Muscle of leg (tissue), 11 donors: ENCODE data around the gene TIAM2. TPM values are rescaled to one million over a fixed set of nuclear protein-coding genes. Genes with fewer than 3 reads are reported as not detected.
"Not testable (repeated sequence)": the region's sequence is repeated elsewhere in the genome, so short reads cannot be mapped to it uniquely, and the experiment has no call there.

ENCODE experiments used
- DNase-seq: peaks from one replicate; pipeline ENCODE4 v3.0.0; 2013
- H3K27ac ChIP-seq: one replicate; pipeline ENCODE4 v1.5.1; 2013; ENCODE audit warnings: mild to moderate bottlenecking, low read length, control low read depth
- H3K27me3 ChIP-seq: one replicate; pipeline ENCODE4 v1.6.1; 2013; ENCODE audit warnings: low read length; ENCODE audit not compliant: control insufficient read depth, insufficient read depth
- H3K36me3 ChIP-seq: one replicate; pipeline ENCODE4 v1.6.1; 2013; ENCODE audit warnings: low read length; ENCODE audit not compliant: control insufficient read depth, insufficient read depth
- H3K4me1 ChIP-seq: one replicate; pipeline ENCODE4 v1.6.1; 2013; ENCODE audit warnings: low read length; ENCODE audit not compliant: control insufficient read depth, insufficient read depth
- H3K4me3 ChIP-seq: one replicate; pipeline ENCODE4 v1.5.1; 2013; ENCODE audit warnings: low read length, control low read depth
- H3K9me3 ChIP-seq: replicated peaks from 2 replicates; pipeline ENCODE4 v1.6.1; 2013; ENCODE audit warnings: low read depth, low read length; ENCODE audit not compliant: control insufficient read depth
- WGBS: methylation state at CpG from one replicate; pipeline ENCODE4 v1.1.5; 2013; ENCODE audit warnings: missing lambda C conversion rate; ENCODE audit not compliant: insufficient coverage; 5-methylcytosine and 5-hydroxymethylcytosine counted together
- polyA plus RNA-seq, 8 donors: library from polyadenylated mRNA; unstranded; fragments of 120-200 nt; gene quantifications; one replicate each; pipeline versions ENCODE4 v1.2.1 to v1.2.3, GENCODE V29; 2013; ENCODE audit warnings: inconsistent platforms in 1 of 8, low replicate concordance in 1 of 8; ENCODE audit not compliant: insufficient read length in 8 of 8, insufficient read depth in 1 of 8
- total RNA-seq: library from RNA; stranded (reverse); fragments of 120-200 nt; gene quantifications from one replicate; pipeline ENCODE4 v1.2.4, GENCODE V29; 2013

The TIAM2 gene
- total and polyA plus RNA-seq, 9 donors, result 11.3 to 16.7 (median 13.1) TPM

- Histone ChIP-seq H3K36me3 (peaks cover 2% of the 10 kb centered on the region), H3K9me3 (no peaks in the 10 kb centered on the region), H3K27ac (no peak overlapping the region), H3K4me1 (no peaks in the 10 kb centered on the region), H3K4me3 (no peak overlapping the region), H3K27me3 (no peaks in the 10 kb centered on the region)
- DNase-seq, result no peak
- WGBS, result 90% methylated on average over 2 of the region's 4 CpGs
Observed at GRCh38 chr6:155089746-155090145, 94.6 kb downstream of the TIAM2 start.

DNA sequence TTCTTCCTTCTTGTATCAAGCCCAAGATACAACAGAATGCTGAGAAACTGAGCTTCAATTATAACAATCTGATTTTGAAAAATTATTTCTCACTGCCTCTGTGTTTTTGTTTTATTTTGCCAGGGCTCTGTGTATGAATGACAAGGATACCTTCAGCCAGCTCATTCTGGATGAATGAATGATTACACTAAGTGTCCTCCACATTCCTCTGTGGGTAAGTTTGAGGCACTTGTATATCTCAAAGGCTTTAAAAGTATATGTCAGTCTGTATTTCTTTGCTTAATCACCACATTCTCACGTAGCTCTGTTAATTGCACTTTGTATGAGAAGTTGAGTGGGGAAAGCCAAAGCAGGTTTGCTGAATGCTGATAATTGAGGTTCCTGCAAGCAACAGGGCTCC, 95.1 kb downstream of the TIAM2 start:
- Histone ChIP-seq H3K27ac (no peak overlapping the region), H3K27me3 (no peaks in the 10 kb centered on the region), H3K9me3 (no peaks in the 10 kb centered on the region), H3K36me3 (peaks cover 2% of the 10 kb centered on the region), H3K4me1 (no peaks in the 10 kb centered on the region), H3K4me3 (no peak overlapping the region)
- no CpG with 5 or more reads among the region's 1 CpG for WGBS
- DNase-seq, result no peak

DNA sequence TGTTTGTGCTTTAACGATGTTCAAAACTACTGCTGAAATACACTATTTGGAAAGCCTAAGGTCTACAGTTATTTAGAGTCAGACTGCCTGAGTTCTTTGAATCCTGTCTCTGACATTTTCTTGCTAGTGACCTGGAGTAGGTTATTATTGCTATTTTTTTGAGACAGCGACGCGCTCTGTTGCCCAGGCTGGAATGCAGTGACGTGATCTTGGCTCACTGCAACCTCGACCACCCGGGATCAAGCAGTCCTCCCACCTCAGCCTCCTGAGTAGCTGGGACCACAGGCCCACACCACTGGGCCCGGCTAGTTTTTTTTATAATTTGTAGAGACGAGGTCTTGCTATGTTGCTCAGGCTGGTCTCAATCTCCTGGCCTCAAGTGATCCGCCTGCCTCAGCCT, 96.6 kb downstream of the TIAM2 start:
- no peak for DNase-seq
- no peak overlapping the region for H3K4me3 ChIP-seq
- no peaks in the 10 kb centered on the region for H3K9me3 ChIP-seq
- no peak overlapping the region for H3K27ac ChIP-seq
- H3K36me3 ChIP-seq, result peaks cover 2% of the 10 kb centered on the region
- no peaks in the 10 kb centered on the region for H3K4me1 ChIP-seq
- no peaks in the 10 kb centered on the region for H3K27me3 ChIP-seq
- WGBS, result 91% methylated on average over 5 of the region's 10 CpGs

DNA sequence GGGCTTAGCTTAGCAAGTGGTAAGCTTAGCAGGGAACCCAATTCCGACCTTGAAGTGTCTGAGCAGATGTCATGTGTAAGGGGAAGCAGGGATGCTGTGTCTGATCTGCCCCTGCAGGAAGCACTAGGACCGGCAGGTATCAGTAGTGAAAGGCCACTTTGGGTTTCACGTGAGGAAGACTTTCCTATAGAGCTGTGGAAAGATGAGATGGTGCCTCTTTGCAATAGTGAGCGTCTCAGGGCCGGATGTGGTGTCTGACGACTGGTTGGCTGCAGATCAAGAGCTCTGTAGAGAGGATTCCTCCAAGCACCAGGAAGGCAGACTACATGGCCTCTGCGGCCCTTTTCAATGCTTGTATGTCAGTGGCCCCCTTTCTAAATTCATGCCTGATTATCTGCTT, 98.3 kb downstream of the TIAM2 start:
- Histone ChIP-seq H3K9me3 (no peaks in the 10 kb centered on the region), H3K36me3 (peaks cover 2% of the 10 kb centered on the region), H3K4me1 (no peaks in the 10 kb centered on the region), H3K4me3 (no peak overlapping the region), H3K27ac (no peak overlapping the region), H3K27me3 (no peaks in the 10 kb centered on the region)
- 72% methylated on average over 6 of the region's 7 CpGs for WGBS
- DNase-seq, result no peak

- Histone ChIP-seq H3K27me3 (no peaks in the 10 kb centered on the region), H3K9me3 (no peaks in the 10 kb centered on the region), H3K4me3 (no peak overlapping the region), H3K36me3 (no peaks in the 10 kb centered on the region), H3K4me1 (no peaks in the 10 kb centered on the region), H3K27ac (no peak overlapping the region)
- 56% methylated on average over 7 of the region's 8 CpGs for WGBS
- DNase-seq, result peak; percentile 83
Observed at GRCh38 chr6:155100087-155100486, 105.0 kb downstream of the TIAM2 start.

- no peaks in the 10 kb centered on the region for H3K36me3 ChIP-seq
- no peak overlapping the region for H3K27ac ChIP-seq
- no peak for DNase-seq
- WGBS, result 87% methylated on average over 5 of the region's 6 CpGs
- no peaks in the 10 kb centered on the region for H3K9me3 ChIP-seq
- no peaks in the 10 kb centered on the region for H3K4me1 ChIP-seq
- no peaks in the 10 kb centered on the region for H3K27me3 ChIP-seq
- H3K4me3 ChIP-seq, result no peak overlapping the region
Observed at GRCh38 chr6:155100591-155100990, 105.5 kb downstream of the TIAM2 start.

DNA sequence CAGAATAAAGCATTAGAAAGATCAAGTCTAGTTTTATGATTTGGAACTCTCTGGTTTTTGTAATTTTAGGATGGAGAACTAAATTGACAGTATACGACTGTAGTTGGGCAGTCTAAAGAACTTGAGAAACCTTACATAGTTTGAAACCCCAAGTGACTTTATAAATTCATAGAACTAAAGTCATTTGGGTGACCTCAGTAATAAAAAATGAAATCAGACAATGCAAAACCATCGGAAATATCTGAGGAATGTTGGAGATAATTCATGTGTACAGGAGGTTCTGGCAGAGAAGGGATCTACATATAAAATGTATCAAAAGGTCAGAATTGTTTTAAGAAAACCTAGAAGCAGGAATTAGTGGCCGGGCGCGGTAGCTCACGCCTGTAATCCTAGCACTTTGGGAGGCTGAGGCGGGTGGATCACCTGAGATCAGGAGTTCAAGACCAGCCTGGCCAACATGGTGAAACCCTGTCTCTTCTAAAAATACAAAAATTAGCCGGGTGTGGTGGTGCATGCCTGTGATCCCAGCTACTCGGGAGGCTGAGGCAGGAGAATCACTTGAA, 108.0 kb downstream of the TIAM2 start:
- 58% methylated on average over 2 of the region's 9 CpGs for WGBS
- not testable (repeated sequence) for H3K27ac ChIP-seq, H3K27me3 ChIP-seq, H3K4me3 ChIP-seq, H3K9me3 ChIP-seq, H3K36me3 ChIP-seq, H3K4me1 ChIP-seq
- DNase-seq, result peak; percentile 59

- DNase-seq, result no peak
- no peaks in the 10 kb centered on the region for H3K36me3 ChIP-seq
- H3K27ac ChIP-seq, result no peak overlapping the region
- no peak overlapping the region for H3K4me3 ChIP-seq
- no peaks in the 10 kb centered on the region for H3K27me3 ChIP-seq
- no CpG with 5 or more reads among the region's 5 CpGs for WGBS
- no peaks in the 10 kb centered on the region for H3K9me3 ChIP-seq
- H3K4me1 ChIP-seq, result peaks cover 4% of the 10 kb centered on the region
Observed at GRCh38 chr6:155103816-155104366, 108.8 kb downstream of the TIAM2 start.

DNA sequence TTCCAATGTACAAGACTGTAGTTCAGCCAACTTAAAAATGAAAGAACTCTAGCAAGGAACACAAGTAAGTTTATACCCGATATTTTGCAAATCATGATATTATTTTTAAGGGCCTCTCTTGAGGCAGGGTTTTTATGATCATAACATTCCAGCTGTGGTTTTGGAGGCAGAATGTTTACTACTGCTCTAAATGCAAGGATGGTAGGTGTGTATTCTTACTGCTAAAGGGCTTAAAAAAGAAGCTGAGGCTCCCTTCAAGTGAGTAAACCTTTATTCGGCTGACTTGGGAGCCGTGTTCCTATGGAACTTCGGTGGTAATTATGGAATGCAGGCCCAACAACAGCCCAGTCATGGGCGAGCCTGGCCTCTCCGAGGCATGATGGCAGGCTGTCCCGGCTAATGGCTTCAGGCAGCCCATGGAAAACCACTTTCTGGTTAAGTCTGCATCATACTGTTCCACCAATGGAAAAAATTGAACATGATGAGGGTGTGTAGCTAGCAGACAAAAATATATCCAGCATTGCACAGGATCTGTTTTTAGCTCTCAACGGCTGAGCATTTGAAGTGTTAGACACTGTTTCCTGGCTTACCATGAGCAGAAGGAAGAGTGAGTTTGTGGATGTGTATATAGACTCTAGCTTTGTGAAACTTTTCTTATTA, 111.5 kb downstream of the TIAM2 start:
- 11% methylated on average over 5 of the region's 8 CpGs for WGBS
- no peaks in the 10 kb centered on the region for H3K36me3 ChIP-seq
- peak overlapping the region; percentile 32 for H3K4me3 ChIP-seq
- DNase-seq, result peak; percentile 92
- H3K4me1 ChIP-seq, result peaks cover 4% of the 10 kb centered on the region
- no peaks in the 10 kb centered on the region for H3K9me3 ChIP-seq
- peak overlapping the region; percentile 94 for H3K27ac ChIP-seq
- H3K27me3 ChIP-seq, result no peaks in the 10 kb centered on the region

DNA sequence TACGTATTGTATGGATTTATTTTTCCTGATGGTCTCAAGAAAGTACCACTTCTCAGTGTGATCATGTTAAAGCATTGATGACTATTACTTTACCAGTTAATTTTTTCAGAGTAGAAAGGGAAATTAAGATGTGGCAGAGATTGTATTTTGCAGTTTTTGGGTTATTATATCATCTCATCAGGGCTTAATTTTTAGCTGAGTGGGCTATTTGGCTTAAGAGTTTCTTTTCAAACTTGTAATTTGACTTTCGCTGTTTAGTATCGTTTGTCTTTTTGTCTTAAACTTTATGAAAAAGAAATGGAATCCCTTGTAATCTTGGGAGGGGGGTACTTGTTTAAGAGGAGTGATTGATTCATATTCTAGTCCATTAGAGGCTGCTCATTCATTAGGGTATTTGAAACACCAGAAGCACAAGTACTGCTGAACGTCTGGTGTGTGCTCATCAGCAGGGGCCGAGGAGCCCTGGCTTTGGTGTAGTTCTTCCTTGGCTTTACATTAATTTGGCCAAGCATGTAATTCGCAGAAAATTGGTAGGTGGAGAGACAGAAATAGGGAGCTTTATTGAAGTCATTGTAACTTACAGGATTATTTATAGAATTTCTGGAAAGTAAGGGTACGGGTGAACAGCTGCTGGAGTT, 112.4 kb downstream of the TIAM2 start:
- Histone ChIP-seq H3K9me3 (no peaks in the 10 kb centered on the region), H3K36me3 (no peaks in the 10 kb centered on the region), H3K4me3 (peak overlapping the region; percentile 32), H3K27me3 (no peaks in the 10 kb centered on the region), H3K4me1 (peaks cover 4% of the 10 kb centered on the region), H3K27ac (peak overlapping the region; percentile 94)
- DNase-seq, result peak; percentile 57
- WGBS, result 11% methylated on average over 3 of the region's 7 CpGs
